MM.1S (cell line): ENCODE results near the gene CACNA1C.

Experiments
- CTCF ChIP-seq: fragments of 300-600 bp; sonication (generic); IDR thresholded peaks from 2 replicates; pipeline ENCODE4 v1.5.1; 2016; ENCODE audit warnings: antibody characterized with exemption, low read length, mixed read lengths
- EZH2phosphoT487 ChIP-seq: fragments of 300-600 bp; sonication (generic); IDR thresholded peaks from 2 replicates; pipeline ENCODE4 v1.6.1; 2018; ENCODE audit warnings: antibody characterized with exemption, low read length

- TF ChIP-seq CTCF (no peak), EZH2phosphoT487 (no peak)
Observed at GRCh38 chr12:2023365-2023764, 29.4 kb upstream of the CACNA1C start.
